ENCODE data around the gene SCGB3A1.

The SCGB3A1 gene

GRCh38 chr5:180598797-180599589 lies 7.7 kb upstream of the SCGB3A1 start:
- TF ChIP-seq TEAD4 (IDR thresholded peaks at IDR 0.05) (no peak), CEBPB (IDR thresholded peaks at IDR 0.05) (no peak)

- TF ChIP-seq CREB1 (IDR thresholded peaks at IDR 0.05; ENCODE audit: low read depth) (no peak), RAD21 (IDR thresholded peaks at IDR 0.05; ENCODE audit: low read depth) (no peak), TEAD4 (IDR thresholded peaks at IDR 0.05) (no peak), EP300 (IDR thresholded peaks at IDR 0.05; ENCODE audit: borderline replicate concordance) (no peak), NFIC (IDR thresholded peaks at IDR 0.05) (no peak), MAX (IDR thresholded peaks at IDR 0.05) (no peak), FOXM1 (IDR thresholded peaks at IDR 0.05; ENCODE audit: borderline replicate concordance, low read depth) (no peak), USF1 (IDR thresholded peaks at IDR 0.05) (no peak), EGR1 (IDR thresholded peaks at IDR 0.05) (no peak), YY1 (IDR thresholded peaks at IDR 0.05; ENCODE audit: low read depth) (no peak), TAF1 (IDR thresholded peaks at IDR 0.05; ENCODE audit: low read depth) (no peak)
Observed at GRCh38 chr5:180598316-180598701, 7.0 kb upstream of the SCGB3A1 start.

GRCh38 chr5:180596668-180597231 lies 5.5 kb upstream of the SCGB3A1 start:
- TF ChIP-seq CREB1 (IDR thresholded peaks at IDR 0.05; ENCODE audit: low read depth) (no peak), MAX (IDR thresholded peaks at IDR 0.05) (no peak), EP300 (IDR thresholded peaks at IDR 0.05; ENCODE audit: borderline replicate concordance) (no peak), ZBTB7A (IDR thresholded peaks at IDR 0.05; ENCODE audit: low read depth) (no peak), TAF1 (IDR thresholded peaks at IDR 0.05; ENCODE audit: low read depth) (no peak), TCF12 (IDR thresholded peaks at IDR 0.05; ENCODE audit: low read depth) (no peak), NFIC (IDR thresholded peaks at IDR 0.05) (no peak), FOXM1 (IDR thresholded peaks at IDR 0.05; ENCODE audit: borderline replicate concordance, low read depth) (no peak), YY1 (IDR thresholded peaks at IDR 0.05; ENCODE audit: low read depth) (no peak), REST (IDR thresholded peaks at IDR 0.05; ENCODE audit: low read depth) (no peak), CEBPB (IDR thresholded peaks at IDR 0.05) (no peak), EGR1 (IDR thresholded peaks at IDR 0.05) (no peak)

- no peak for TF ChIP-seq ZBTB7A (IDR thresholded peaks at IDR 0.05; ENCODE audit: low read depth)
- TF ChIP-seq YY1 (IDR thresholded peaks at IDR 0.05; ENCODE audit: low read depth) = no peak
- TF ChIP-seq EP300 (IDR thresholded peaks at IDR 0.05; ENCODE audit: borderline replicate concordance) = no peak
Observed at GRCh38 chr5:180596115-180596667, 4.9 kb upstream of the SCGB3A1 start.

GRCh38 chr5:180595381-180596114 lies 4.2 kb upstream of the SCGB3A1 start:
- no peak for TF ChIP-seq EP300 (IDR thresholded peaks at IDR 0.05; ENCODE audit: borderline replicate concordance)
- no peak for TF ChIP-seq MAX (IDR thresholded peaks at IDR 0.05)
- TF ChIP-seq TCF12 (IDR thresholded peaks at IDR 0.05; ENCODE audit: low read depth) = no peak
- TF ChIP-seq RAD21 (IDR thresholded peaks at IDR 0.05; ENCODE audit: low read depth) = no peak
- TF ChIP-seq YY1 (IDR thresholded peaks at IDR 0.05; ENCODE audit: low read depth) = no peak
- TF ChIP-seq FOXM1 (IDR thresholded peaks at IDR 0.05; ENCODE audit: borderline replicate concordance, low read depth) = no peak
- no peak for TF ChIP-seq USF1 (IDR thresholded peaks at IDR 0.05)
- TF ChIP-seq CREB1 (IDR thresholded peaks at IDR 0.05; ENCODE audit: low read depth) = no peak
- TF ChIP-seq TEAD4 (IDR thresholded peaks at IDR 0.05) = no peak
- TF ChIP-seq REST (IDR thresholded peaks at IDR 0.05; ENCODE audit: low read depth) = no peak
- TF ChIP-seq ZBTB7A (IDR thresholded peaks at IDR 0.05; ENCODE audit: low read depth) = no peak
- TF ChIP-seq TAF1 (IDR thresholded peaks at IDR 0.05; ENCODE audit: low read depth) = no peak
- no peak for TF ChIP-seq NFIC (IDR thresholded peaks at IDR 0.05)
- TF ChIP-seq EGR1 (IDR thresholded peaks at IDR 0.05) = no peak

All from Ishikawa (cell line).